HepG2 (cell line): ENCODE data around the gene DNAAF3. TPM values are rescaled to one million over a fixed set of nuclear protein-coding genes. Genes with fewer than 3 reads are reported as not detected.

Experiments
- CREB1 ChIP-seq, 2 experiments: fragments of 450-650 bp in 1 of 2; IDR thresholded peaks; 2 replicates each; pipeline ENCODE4 v1.6.1; 2016 to 2017; ENCODE audit warnings: control low read depth in 1 of 2, mild to moderate bottlenecking in 1 of 2, missing compliant biosample characterization in 1 of 2, missing genetic modification characterization in 1 of 2
- GABPB1 ChIP-seq: IDR thresholded peaks from 2 replicates; pipeline ENCODE4 v1.6.1; 2016; ENCODE audit warnings: mild to moderate bottlenecking, missing genetic modification reagents, moderate library complexity, missing compliant biosample characterization
- KLF16 ChIP-seq, 2 experiments: sonication (generic) in 1 of 2; formaldehyde crosslinking in 1 of 2; IDR thresholded peaks; 2 replicates each; pipeline versions ENCODE4 v1.6.1 to v1.8.0; 2016 to 2023; ENCODE audit warnings: missing genetic modification reagents in 2 of 2, missing compliant biosample characterization in 1 of 2
- NFYC ChIP-seq: IDR thresholded peaks from 2 replicates; pipeline ENCODE4 v1.6.1; 2016; ENCODE audit warnings: missing genetic modification reagents, missing compliant biosample characterization
- PHF8 ChIP-seq: sonication (generic); formaldehyde crosslinking; IDR thresholded peaks from 2 replicates; pipeline ENCODE4 v1.5.0; 2020; ENCODE audit warnings: missing genetic modification reagents
- POLR2A ChIP-seq, 2 experiments: IDR thresholded peaks; 2 replicates each; pipeline ENCODE4 v1.6.1; 2011; ENCODE audit warnings: low read depth in 2 of 2, low read length in 2 of 2, mild to moderate bottlenecking in 1 of 2, moderate library complexity in 1 of 2; ENCODE audit not compliant: insufficient read depth in 1 of 2
- SAP130 ChIP-seq: IDR thresholded peaks from 2 replicates; pipeline ENCODE4 v1.6.1; 2016; ENCODE audit warnings: low read depth
- STAG1 ChIP-seq: sonication (generic); formaldehyde crosslinking; IDR thresholded peaks from 2 replicates; pipeline ENCODE4 v1.4.0; 2020; ENCODE audit warnings: missing genetic modification reagents
- SYNCRIP ChIP-seq: fragments of 200-400 bp; formaldehyde crosslinking; IDR thresholded peaks from 2 replicates; pipeline ENCODE4 v1.6.1; 2018; ENCODE audit warnings: mild to moderate bottlenecking, low read depth, low read length; ENCODE audit not compliant: insufficient read depth
- TBL1XR1 ChIP-seq: fragments of 150-350 bp; IDR thresholded peaks from 2 replicates; pipeline ENCODE4 v1.6.1; 2014; ENCODE audit warnings: borderline replicate concordance, low read length; ENCODE audit not compliant: partially characterized antibody
- USF2 ChIP-seq, 2 experiments: sonication (generic) in 1 of 2; formaldehyde crosslinking in 1 of 2; IDR thresholded peaks; 2 replicates each; pipeline versions ENCODE4 v1.5.1 to v1.6.1; 2011 to 2020; ENCODE audit warnings: borderline replicate concordance in 1 of 2, low read depth in 1 of 2, low read length in 1 of 2, mild to moderate bottlenecking in 1 of 2, missing genetic modification reagents in 1 of 2, moderate library complexity in 1 of 2
- ZBTB42 ChIP-seq: sonication (generic); formaldehyde crosslinking; IDR thresholded peaks from 2 replicates; pipeline ENCODE4 v1.5.0; 2020; ENCODE audit warnings: mild to moderate bottlenecking, missing genetic modification reagents
- ZC3H4 ChIP-seq: sonication (generic); formaldehyde crosslinking; IDR thresholded peaks from 2 replicates; pipeline ENCODE4 v1.4.0; 2020; ENCODE audit warnings: missing genetic modification reagents, borderline replicate concordance
- ZNF138 ChIP-seq: sonication (generic); formaldehyde crosslinking; IDR thresholded peaks from 2 replicates; pipeline ENCODE4 v1.5.0; 2020; ENCODE audit warnings: mild to moderate bottlenecking, low read depth, missing genetic modification reagents
- ZNF207 ChIP-seq: fragments of 450-650 bp; IDR thresholded peaks from 2 replicates; pipeline ENCODE4 v1.6.1; 2016; ENCODE audit warnings: antibody characterized with exemption, borderline replicate concordance
- ZNF280B ChIP-seq: sonication (generic); formaldehyde crosslinking; IDR thresholded peaks from 2 replicates; pipeline ENCODE4 v1.5.0; 2020; ENCODE audit warnings: missing genetic modification reagents, mild to moderate bottlenecking, borderline replicate concordance
- ZNF331 ChIP-seq: sonication (generic); formaldehyde crosslinking; IDR thresholded peaks from 2 replicates; pipeline ENCODE4 v1.4.0; 2020; ENCODE audit warnings: missing genetic modification reagents
- ZNF446 ChIP-seq: sonication (generic); formaldehyde crosslinking; IDR thresholded peaks from 2 replicates; pipeline ENCODE4 v1.5.0; 2020; ENCODE audit warnings: mild to moderate bottlenecking, missing genetic modification reagents
- ZNF558 ChIP-seq: sonication (generic); formaldehyde crosslinking; IDR thresholded peaks from 2 replicates; pipeline ENCODE4 v1.9.0; 2022; ENCODE audit warnings: mild to moderate bottlenecking, missing genetic modification reagents, borderline replicate concordance
- ZNF652 ChIP-seq: IDR thresholded peaks from 2 replicates; pipeline ENCODE4 v1.6.1; 2016; ENCODE audit warnings: low read depth, borderline replicate concordance
- ZNF747 ChIP-seq: sonication (generic); formaldehyde crosslinking; IDR thresholded peaks from 2 replicates; pipeline ENCODE4 v1.8.1; 2023; ENCODE audit warnings: missing genetic modification reagents, mild to moderate bottlenecking, borderline replicate concordance
- ZNF777 ChIP-seq: sonication (generic); formaldehyde crosslinking; IDR thresholded peaks from 2 replicates; pipeline ENCODE4 v1.4.0; 2020; ENCODE audit warnings: missing genetic modification reagents
- ZSCAN5A ChIP-seq: sonication (generic); formaldehyde crosslinking; IDR thresholded peaks from 2 replicates; pipeline ENCODE4 v1.8.0; 2022; ENCODE audit warnings: mild to moderate bottlenecking, missing genetic modification reagents, borderline replicate concordance
- polyA plus RNA-seq, 8 experiments: library from polyadenylated mRNA; depleted of rRNA in 3 of 8; stranded (reverse) in 7 of 8; unstranded in 1 of 8; fragments of >200 nt; fragmentation: Illumina TruSeq in 4 of 8; extraction: Trizol in 4 of 8; gene quantifications; 2 replicates each; pipeline versions ENCODE4 v1.2.1 to v1.2.3, GENCODE V29; 2011 to 2016; ENCODE audit warnings: low read depth in 4 of 8, missing spikeins in 1 of 8, mixed read lengths in 1 of 8; ENCODE audit not compliant: insufficient read depth in 1 of 8
- total RNA-seq, 5 experiments: library from RNA; depleted of rRNA; stranded (reverse); fragments of >200 nt; fragmentation: Illumina TruSeq; extraction: Trizol; gene quantifications; 2 replicates each; pipeline ENCODE4 v1.2.3, GENCODE V29; 2016; ENCODE audit warnings: low read depth in 1 of 5

DNAAF3 gene
- total and polyA plus RNA-seq, 2 of the 13 experiments (the other 11 are each of a cell fraction or from before 2014, with no cell fraction given), result 0.30 to 0.40 TPM

GRCh38 chr19:55160128-55160985 lies 6.1 kb downstream of the DNAAF3 start (continued):
- TF ChIP-seq POLR2A (IDR thresholded peaks at IDR 0.05; ENCODE audit: insufficient read depth in 1 of 2, low read depth in 2 of 2, low read length in 2 of 2), result no peak
- no peak for TF ChIP-seq ZC3H4
- no peak for TF ChIP-seq ZNF446 (CRISPR knock-in tag)
- TF ChIP-seq ZNF747 (CRISPR knock-in tag), result no peak
- peak; percentile 79; the same call in 1 of the 2 replicates for TF ChIP-seq ZNF652 (CRISPR knock-in tag)
- TF ChIP-seq ZBTB42, result no peak
- peak; percentile 43 for TF ChIP-seq SAP130 (CRISPR knock-in tag)
- TF ChIP-seq ZSCAN5A, result no peak
- peak; percentile 62 for TF ChIP-seq CREB1 (IDR thresholded peaks at IDR 0.05)
- no peak for TF ChIP-seq CREB1 (CRISPR knock-in tag; IDR thresholded peaks at IDR 0.05)
- TF ChIP-seq STAG1 (CRISPR knock-in tag), result peak; percentile 82
- peak; percentile 99 for TF ChIP-seq ZNF777
- 0 out of 2 replicates have a peak, but pooled peaks have one; percentile 22 for TF ChIP-seq PHF8 (CRISPR knock-in tag)
- no peak for TF ChIP-seq USF2 (IDR thresholded peaks at IDR 0.05; ENCODE audit: low read depth, low read length)
- TF ChIP-seq USF2 (CRISPR knock-in tag; IDR thresholded peaks at IDR 0.05; ENCODE audit: borderline replicate concordance), result no peak
- TF ChIP-seq ZNF207, result no peak
- TF ChIP-seq ZNF331 (CRISPR knock-in tag), result peak; percentile 26; the same call in 1 of the 2 replicates
- peak; percentile 65 for TF ChIP-seq GABPB1 (CRISPR knock-in tag)
- TF ChIP-seq KLF16 (CRISPR knock-in tag; IDR thresholded peaks at IDR 0.05), result 0 out of 4 replicates have a peak, but pooled peaks of 1 of the 2 experiments have one; percentile 29
- TF ChIP-seq SYNCRIP, result no peak
- no peak for TF ChIP-seq TBL1XR1
- 0 out of 2 replicates have a peak, but pooled peaks have one; percentile 25 for TF ChIP-seq ZNF280B (CRISPR knock-in tag)
- TF ChIP-seq NFYC (CRISPR knock-in tag), result no peak
- TF ChIP-seq ZNF558, result no peak
- 0 out of 2 replicates have a peak, but pooled peaks have one; percentile 28 for TF ChIP-seq ZNF138 (CRISPR knock-in tag)
